Right renal pelvis (tissue), 4 donors: ENCODE results near the gene RCHY1. TPM values are rescaled to one million over a fixed set of nuclear protein-coding genes. Genes with fewer than 3 reads are reported as not detected.

Experiments used
- DNase-seq, 4 donors: peaks; one replicate each; pipeline ENCODE4 v3.0.0-alpha.2; 2013; ENCODE audit warnings: low read depth in 4 of 4, low spot score in 3 of 4, missing footprints in 1 of 4
- polyA plus RNA-seq, 4 donors: library from polyadenylated mRNA; unstranded; fragments of 120-200 nt; gene quantifications; one replicate each; pipeline ENCODE4 v1.2.1, GENCODE V29; 2013; ENCODE audit not compliant: insufficient read length in 4 of 4

The RCHY1 gene
- polyA plus RNA-seq, 4 donors = 45.0 to 63.1 (median 56.4) TPM

DNA sequence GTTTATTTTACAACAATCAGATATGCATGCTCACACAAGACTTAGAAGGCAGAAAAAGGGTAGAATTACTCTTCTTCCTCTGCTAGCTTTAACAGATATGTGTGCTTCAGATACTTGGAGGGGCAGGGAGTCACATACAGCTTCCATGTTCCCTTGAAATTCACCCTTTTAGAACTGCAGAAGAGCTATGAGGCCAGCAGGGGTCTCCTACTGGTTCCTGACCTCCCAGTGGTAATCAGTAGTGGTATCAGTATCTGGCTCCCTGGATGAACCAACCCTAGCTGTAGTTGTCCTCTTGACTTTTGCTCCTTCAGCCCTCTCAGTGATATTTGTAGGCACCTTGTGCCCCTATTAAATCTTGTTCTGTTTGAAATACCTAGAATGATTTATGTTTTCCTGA, 81.5 kb downstream of the RCHY1 start:
- DNase-seq = no peak

DNA sequence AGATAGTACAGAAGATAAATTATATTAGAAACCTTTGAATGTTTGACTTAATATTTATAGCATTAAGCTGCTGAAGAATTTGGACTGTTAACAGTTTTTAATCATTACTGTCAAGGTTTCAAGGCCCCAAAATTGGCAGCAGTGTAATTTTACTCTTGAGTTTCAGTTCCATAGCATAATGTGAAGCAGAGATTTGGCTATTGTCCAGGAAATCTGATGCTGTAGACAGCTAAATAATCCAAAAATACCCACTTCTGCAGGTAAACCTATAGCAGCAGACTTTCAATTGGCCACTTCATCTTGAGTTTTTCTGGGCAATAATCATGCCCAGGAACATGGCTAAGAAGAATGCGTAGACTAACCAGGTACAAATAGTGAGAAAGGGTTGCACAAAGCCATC, 85.0 kb downstream of the RCHY1 start:
- no peak for DNase-seq

Other genes starting within 250 kb of the RCHY1 start
- 10 to 100 TPM; 18.4 to 25.9 (median 22.0) TPM for gene THAP6, start 70 bp upstream of the RCHY1 start, polyA plus RNA-seq
- gene ODAPH, start 41.7 kb upstream of the RCHY1 start, polyA plus RNA-seq = under 1 TPM; 0.10 to 0.21 (median 0.15) TPM
- 10 to 100 TPM; 11.2 to 13.5 (median 12.6) TPM for gene CDKL2, start 116.1 kb upstream of the RCHY1 start, polyA plus RNA-seq
- 100 to 1,000 TPM; 150 to 184 (median 175) TPM for gene G3BP2, start 159.0 kb upstream of the RCHY1 start, polyA plus RNA-seq
- gene USO1, start 210.2 kb upstream of the RCHY1 start, polyA plus RNA-seq = 10 to 100 TPM; 80.6 to 92.5 (median 89.9) TPM